HG02610 (cell line): Measurements from ENCODE around the gene TP53AIP1.

Experiments
- ATAC-seq: cut with Tn5 transposase; IDR thresholded peaks from one replicate; pipeline ENCODE4 v1.9.1; 2021; ENCODE audit warnings: mild to moderate bottlenecking, moderate library complexity; ENCODE audit not compliant: unreplicated experiment

Gene TP53AIP1

DNA sequence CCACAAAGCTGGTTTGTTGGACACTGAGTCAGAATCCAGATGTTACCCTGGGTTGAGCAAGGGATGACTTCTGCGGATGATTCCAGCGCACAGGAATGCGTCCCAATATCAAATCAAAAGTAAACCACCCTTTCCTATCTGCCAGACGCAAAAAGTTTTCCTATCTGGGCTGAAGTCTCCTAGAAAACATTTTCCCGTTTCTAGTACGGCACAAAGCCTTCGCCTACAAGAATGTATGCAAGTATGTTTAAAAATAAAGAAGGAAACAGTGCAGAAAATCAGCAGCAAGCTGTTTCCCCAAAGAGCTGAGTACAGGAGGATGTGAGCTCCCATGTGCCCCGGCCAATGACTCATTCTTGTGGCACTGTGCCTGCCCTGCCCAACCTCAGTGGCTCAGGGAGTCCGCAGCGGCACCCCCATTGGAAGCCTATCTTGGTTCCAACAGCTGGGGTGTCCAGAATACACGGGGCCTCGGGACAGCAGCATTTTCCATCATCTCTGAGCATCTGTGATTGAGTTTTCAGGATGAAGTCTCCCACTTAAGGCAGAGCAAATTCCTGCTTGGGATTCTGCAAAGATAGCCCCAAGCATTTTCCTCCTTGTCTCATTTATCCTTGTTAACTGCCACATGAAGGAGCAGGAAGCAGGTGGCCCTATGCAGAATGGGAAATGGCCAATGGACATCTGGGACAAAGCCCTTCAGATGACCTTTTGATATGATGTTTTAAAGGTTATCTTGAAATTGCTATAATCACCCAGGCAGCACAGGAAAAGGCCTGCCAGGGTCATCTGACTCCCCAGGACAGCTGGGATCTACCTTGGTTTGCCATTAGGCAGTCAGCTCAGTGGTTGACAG lies 34.1 kb downstream of the TP53AIP1 start:
- no peak for ATAC-seq

DNA sequence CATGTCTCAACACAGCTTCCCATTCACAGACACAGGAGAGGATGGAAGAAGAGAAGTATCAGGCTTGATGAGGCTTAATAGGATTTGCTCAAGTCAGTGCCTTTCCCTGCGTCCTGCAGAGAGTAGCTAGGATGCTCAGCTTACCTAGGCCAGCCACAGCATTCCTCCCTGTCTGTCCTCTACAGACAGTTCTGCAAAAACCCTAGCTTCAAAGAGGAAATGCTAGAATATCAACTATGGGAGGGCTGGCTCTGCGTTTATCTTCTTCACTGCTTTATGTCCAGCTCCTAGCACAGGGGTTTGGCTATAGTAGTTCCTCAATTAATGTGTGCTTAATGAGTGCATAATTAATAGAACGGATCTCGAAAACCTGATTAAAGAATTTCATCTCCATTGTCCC lies 35.1 kb downstream of the TP53AIP1 start:
- ATAC-seq, result no peak

DNA sequence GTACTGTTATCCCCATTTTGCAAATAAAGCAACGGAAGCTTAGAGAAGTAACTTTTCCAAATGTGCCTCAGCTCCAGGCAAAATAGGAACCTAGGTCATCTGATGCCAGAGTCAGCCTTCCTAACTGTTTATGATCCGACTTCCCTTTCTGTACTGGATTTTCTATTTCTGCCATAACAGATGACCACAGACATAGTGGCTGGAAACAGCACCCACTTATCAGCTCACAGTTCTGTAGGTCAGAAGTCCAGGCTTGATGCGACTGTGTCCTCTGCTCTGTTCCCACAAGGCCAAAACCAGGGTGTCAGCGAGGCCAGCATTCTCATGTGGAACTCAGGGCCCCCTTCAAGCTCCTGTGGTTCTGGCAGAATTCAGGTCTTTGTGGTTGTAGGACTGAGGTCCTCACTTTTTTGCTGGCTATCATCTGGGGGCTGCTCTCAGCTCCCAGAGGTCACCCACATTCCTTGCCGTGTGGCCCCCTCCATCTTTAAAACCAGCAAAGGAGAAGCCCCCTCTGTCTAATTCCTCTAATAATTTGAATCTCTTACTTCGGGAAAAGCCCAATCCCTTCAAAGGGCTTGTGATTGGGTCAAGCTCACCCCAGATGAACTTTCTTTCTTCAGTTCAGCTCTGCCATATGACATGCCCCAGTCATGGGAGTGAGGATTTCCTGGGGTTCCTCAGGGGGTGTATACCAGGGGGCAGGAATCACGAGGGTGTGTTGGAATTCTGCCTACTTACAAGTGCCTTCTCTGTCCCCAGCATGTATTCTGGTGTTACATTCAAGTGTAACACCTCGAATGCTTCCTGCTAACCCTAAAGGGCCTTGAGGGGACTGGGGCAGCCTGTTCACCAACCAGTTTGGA lies 36.3 kb downstream of the TP53AIP1 start:
- ATAC-seq, result no peak

DNA sequence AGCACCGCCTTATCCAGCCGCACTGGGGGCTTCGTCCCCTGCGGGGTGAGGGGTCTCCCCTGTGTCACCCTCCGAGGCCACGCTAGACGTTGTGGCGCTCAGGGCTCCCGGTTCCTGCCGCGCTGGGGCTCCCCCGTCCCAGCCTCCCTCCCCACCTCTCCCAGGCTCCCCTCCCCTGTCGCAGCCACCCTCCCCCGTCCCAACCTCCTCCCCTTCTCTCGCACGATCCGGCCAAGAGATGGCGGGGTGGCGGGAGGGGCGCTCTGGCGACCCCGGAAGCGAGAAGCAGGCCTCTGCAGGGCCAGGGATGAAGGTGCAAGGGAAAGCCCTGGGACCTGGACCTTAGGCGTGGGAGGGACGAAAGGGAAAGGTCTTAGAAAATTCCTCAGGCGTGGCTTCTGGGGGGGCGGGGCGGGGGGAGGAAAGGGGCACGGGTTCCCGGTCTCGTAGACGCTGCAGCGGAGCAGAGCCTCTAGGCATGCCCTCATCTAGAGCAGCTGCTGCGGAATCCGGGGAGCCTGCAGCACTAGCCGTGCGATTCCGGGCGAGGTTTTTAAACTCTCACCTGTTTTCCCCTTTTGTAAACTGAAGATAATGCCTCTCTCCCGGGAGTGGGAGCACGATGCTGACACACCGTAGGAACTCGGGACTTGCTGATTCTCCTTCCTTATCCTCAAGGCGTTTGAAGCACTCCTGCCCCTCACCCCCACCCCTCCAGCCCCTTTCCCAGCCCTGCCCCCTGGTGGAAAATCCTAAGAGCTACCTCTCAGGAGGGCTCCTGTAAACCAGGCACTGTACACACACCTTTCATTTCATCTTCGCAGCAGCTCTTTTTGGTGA lies 37.1 kb downstream of the TP53AIP1 start:
- peak; percentile 31 for ATAC-seq

DNA sequence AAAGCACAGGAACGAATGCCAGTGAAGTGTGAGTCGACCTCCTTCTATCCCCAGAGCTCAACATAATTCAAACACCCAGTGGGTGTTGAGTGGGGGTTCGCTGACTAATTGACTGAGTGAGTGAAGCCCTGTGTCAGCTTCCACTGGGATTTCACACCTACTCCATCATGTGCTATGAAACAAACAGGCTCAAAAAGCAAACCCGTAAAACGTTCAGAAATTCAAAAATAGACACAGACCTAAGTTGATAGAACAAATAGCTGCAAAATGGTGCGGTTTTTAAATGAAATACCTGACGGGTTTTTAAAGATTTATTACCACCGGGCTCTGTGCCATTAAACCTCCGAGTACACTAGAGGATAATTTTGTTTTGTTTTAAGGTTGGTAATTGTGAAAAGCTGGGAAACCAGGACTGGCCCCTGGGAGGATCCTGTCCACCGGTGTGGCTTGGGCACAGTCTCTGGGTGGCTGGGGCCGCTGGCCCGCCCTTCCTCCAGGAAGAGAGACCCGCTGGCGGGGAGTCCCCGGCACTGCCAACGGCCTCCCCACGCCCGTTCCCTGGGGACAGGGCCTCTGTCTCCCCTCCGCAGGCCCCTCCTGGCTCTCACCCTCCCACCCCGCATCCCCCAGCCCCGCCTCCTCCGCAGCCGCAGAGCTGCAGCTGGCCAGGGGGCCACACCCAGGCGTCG lies 37.9 kb downstream of the TP53AIP1 start:
- ATAC-seq, result peak; percentile 37

DNA sequence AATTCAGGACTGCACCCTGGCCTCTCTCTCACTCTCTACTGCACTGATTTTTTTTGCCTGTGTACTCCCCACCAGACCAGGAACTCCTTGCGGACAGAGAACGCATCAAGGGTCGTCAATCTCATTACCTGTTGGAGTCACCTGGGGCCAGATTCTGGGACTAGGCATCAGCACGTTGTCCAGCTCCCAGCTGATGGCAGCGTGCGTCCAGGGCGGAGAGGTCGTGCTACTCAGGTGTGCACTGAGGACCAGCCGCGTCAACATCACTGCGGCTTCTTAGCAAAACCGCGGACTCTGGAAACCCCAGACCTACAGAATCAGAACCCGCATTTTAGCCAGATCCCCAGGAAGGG lies 38.4 kb downstream of the TP53AIP1 start:
- ATAC-seq, result no peak

DNA sequence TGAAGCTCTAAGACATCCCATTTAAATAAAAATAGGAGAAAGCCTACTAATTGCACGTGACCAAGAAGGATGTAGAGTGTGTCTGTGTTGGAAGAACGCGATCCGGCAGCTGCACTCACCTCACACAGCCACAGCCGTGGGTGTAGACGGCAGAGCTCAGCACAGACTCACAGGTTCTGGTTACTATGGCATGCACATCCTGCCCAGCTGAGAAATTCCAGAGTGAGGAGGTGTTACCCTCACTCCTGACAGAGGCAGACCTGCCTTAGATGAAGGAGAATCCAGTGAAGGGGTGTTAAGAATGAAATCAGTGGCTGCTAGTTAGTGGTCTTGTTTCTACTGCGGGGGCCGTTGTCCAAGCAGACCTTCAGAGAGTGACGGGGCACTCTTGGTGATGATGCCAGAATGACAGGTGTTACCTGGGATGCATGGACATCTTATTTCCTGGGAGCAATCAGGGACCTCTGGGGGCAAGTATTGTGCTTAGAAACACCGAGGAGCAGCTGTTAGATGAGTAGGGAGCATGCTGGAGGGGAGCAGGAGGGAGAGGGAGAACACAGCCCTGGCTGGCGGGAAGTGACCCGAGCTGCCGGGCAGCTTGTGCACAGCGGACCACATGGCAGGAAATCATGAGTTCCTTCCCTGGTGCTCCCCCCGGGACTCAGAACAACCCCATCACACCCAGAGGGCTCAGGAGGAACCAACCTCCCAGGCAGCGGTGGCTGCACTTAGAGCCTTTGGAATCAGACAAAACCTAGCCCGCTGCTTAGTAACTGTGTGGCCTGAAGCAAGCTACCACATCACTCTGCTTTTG lies 39.2 kb downstream of the TP53AIP1 start:
- no peak for ATAC-seq

DNA sequence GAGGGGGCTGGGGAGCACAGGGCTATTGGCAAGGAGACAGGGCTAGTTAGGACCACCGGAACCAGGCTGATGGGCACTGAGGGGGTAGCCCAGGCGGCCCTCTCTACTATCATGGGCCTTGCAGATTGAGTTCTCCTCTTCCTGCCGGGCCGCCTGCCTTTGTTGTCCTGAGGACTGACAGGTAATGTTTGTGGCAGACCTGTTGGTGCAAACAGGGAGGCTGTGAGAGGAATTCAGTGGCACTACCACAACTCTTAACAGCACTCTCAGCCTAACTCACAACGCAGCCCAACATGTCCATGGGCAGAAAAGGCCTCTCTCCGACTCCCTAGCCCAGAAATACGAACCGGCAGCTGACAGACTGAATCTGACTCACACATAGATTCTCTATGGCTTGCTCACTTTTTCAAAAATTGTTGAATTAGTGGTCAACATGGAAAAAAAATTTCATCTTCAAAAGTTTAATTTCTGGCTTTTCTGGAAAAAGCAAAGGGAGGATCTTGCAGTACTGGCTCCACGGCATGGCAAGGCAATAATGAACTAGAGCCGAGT lies 40.1 kb downstream of the TP53AIP1 start:
- ATAC-seq, result no peak

DNA sequence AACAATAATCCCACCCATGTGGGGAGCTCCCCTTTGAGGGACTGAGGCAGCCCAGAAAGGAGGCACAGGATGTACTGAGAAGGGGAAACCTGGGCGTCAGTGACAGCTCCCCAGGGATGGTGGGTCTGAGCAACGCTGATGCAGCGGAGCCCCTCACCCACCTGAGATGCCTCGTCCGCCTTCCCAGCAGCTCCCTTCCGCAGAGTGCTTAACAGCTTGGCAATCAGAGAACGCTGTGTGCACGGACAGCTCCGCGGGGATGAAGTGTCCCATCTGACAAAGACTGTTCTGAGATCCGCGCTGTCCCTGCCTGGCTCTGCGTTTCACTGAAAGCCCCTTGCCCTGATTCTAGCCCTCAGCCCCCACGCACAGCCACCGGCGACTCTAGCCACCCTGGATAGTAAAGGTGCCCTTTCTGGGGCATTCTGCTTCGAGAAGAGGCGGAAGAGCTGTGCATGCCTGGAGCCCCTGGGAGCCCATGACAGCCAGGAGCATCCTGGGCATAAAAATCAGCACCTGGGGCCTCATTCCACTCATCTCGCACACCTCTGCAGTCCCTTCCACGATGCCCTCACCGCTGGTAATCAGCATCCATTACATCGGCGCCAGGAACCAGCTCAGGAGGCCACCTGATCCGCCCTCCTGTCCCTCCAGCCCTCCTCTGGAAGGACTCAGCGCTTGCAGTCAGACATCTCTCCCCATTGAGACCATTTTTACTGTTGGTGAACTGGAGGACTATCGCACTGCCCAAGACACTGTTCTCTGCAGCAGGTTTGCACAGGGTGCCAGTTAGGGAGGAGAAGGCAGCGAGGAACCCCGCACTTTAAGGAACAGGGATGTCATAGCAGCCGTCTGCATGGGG lies 40.8 kb downstream of the TP53AIP1 start:
- no peak for ATAC-seq

DNA sequence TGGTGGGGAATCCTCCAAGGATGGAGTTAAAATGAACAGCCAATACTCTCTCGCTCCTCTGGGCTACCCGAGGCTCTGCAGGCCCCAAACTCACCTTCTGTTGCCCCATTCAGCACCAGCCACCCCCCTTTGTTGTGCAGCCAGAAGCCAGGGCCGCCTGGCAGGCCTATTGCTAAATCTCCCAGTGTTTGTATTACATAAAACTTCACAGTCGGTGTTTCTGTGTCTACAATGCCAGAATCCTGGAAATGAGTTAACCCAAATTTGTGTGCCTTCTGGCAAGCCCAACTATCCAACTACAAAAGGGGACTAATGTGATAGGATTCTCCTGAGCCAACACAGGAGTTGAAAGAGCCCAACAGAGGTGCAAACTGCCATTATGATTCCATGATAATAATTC lies 42.2 kb downstream of the TP53AIP1 start:
- no peak for ATAC-seq

DNA sequence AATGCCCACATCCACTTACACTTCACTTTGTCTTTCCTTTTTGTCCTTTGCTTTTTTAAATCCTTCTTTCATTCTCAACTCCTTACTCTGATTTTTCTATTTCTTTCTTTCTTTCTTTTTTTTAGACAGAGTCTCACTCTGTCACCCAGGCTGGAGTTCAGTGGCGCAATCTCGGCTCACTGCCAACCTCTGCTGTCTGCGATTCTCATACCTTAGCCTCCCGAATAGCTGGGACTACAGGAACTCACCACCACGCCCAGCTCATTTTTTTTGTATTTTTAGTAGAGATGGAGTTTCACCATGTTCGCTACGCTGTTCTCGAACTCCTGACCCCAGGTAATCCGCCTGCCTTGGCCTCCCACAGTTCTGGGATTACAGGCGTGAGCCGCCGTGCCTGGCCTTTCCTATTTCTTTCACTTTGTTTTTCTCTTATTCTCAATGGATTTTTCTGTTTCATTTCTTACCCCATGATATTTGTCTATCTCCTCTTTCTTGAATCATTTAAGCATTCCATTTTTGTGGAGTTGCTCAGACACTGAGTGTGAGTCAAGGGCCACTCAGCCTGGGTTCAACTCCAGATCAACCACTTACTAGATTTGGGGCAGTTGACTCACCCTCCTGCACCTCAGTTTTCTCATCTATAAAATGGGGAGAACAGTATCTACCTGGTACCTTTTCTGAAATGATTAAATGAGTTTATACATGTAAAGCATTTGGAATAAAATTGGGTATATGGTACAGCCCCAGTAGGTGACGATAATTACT lies 43.9 kb downstream of the TP53AIP1 start:
- ATAC-seq, result no peak

DNA sequence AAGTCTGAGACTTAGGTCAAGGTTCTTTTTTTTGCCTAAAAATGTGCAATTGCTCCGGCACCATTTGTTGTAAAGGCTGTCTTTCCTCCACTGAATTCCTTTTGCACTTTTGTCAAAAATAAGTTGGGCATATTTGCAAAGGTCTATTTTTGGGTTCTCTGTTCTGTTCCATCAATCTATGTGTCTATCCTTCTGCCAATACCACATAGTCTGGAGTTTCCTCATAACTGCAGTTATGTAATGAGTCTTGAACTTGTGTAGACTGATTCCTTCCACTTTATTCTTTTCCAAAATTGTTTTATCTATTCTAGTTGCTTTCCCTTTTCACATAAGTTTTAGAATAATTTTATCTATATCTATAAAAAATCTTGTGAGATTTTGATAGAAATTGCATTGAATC lies 44.8 kb downstream of the TP53AIP1 start:
- no peak for ATAC-seq

DNA sequence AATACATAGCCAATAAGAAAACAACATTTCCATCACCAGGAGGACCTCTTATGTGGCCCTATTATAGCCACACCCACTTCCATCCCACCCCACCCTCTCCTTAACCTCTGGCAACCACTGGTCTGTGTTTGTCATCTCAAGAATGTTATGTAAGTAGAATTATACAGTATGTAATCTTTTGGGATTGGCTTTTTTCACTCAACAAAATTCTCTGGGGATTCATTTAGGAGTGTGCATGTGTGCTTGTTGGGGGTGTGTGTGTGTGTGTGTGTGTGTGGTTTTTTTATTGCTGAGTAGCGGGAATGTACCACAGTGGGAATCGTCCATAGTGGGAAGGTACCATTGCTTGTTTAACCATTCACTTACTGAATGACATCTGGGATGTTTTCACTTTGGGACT lies 46.3 kb downstream of the TP53AIP1 start:
- no peak for ATAC-seq

DNA sequence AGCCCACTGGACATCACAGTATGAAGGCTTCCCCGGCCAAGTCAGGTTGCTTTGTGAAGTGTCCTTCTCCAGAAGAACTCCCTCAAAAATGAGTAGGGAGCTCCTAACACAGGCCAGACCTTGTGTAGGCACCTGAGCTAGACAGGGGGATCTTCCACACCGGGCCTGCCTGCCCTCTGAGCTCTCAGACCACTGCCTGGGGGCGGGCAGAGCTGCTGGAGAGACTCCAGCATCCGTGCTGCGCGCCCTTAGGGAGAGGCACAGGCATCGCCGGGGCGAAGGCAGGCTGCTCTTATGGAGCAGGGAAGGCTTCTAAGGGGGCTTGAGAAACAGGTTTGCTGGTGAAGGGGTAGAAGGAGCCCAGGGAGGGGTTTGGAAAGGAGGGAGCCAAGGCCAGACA lies 47.1 kb downstream of the TP53AIP1 start:
- ATAC-seq, result no peak

DNA sequence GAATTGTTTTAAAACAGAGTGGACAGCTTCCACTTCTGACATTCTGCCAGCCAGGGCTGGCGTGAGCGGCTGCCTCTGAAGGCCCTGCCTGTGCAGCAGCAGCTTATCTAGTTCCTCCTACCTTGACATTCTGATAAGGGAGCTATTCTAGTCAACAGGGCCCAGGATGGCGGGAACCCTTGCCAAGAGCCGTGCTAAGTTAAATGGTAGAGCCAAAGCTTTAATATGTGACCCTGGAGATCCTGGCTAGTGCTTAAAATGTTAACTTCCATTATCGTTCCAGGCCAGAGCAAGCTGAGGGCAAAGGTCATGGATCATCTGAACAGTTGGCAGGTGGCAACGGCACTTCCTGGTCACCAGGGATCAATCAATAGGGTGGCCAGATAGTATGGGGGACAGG lies 48.0 kb downstream of the TP53AIP1 start:
- no peak for ATAC-seq

DNA sequence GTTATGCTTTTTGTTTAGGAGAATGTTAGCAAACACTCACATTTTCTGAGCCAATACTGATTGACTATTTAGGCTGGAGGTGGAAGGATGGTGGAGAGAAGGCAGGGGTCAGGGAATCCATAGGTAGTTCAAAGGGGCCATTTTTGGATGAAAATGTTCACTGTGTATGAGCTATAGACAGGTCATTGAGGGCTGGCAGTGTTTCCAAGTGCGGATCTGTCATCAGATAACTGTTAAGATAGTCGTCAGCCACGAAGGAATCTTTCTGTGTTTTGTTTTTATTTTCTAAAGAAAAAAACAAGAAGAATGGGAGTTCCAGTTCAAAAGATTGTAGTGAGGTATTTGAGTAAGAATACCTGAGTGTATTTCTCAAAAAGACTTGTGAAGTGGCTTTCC lies 48.4 kb downstream of the TP53AIP1 start:
- no peak for ATAC-seq

DNA sequence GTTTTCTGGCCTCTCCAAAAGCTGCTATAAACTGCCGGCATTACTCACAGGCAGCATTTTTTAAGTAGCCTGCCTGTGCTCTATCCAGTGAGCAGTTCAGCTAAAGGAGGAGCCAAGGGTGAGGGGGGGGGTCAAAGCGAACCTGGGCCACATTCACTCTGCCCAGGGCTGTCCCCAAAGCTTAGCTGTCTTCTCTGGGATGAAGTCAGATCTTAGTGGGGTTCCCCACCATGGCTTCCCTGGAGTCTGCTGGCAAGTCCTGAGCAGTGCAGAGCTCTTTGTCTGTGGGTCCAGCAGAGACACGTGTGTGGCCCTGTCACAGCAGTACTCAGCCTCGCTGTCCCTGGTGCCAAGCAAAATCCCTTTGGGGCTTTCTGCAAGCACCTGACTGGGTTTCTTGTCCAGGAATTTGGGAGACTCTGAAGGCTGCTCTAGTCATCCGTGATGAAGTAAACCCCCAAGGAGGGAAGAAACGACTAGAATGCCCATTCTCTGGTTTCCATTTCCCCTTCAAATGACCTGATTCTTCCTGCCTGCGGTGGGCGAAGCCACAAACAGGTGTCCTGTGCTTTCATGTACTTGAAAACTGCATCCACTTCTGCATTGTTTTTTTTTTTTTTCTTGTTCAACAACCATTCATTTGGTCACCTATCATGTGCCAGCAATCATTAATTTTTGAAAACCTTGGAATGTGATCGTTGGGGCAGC lies 48.9 kb downstream of the TP53AIP1 start:
- peak; percentile 57 for ATAC-seq
